Transverse colon (tissue), 4 donors: Measurements from ENCODE around the gene LMBR1. TPM values are rescaled to one million over a fixed set of nuclear protein-coding genes. Genes with fewer than 3 reads are reported as not detected.
A peak's percentile ranks its signal among the peaks of the same experiment; 100 is the strongest.

Experiments
- DNase-seq: peaks from one replicate; pipeline ENCODE4 v3.0.0-alpha.2; 2019
- H3K27ac ChIP-seq, 4 donors: fragments of 200-600 bp; sonication (generic); 2 replicates each; pipeline ENCODE4 v1.5.1; 2016 to 2018; ENCODE audit warnings: inconsistent platforms in 4 of 4
- H3K27me3 ChIP-seq: fragments of 200-600 bp; sonication (generic); 2 replicates; pipeline ENCODE4 v1.5.1; 2017; ENCODE audit warnings: inconsistent platforms
- H3K36me3 ChIP-seq, 4 donors: fragments of 200-600 bp; sonication (generic); 2 replicates each; pipeline ENCODE4 v1.5.1; 2017 to 2019; ENCODE audit warnings: inconsistent platforms in 4 of 4
- H3K4me1 ChIP-seq, 4 donors: fragments of 200-600 bp; sonication (generic); 2 replicates each; pipeline ENCODE4 v1.5.1; 2017 to 2020; ENCODE audit warnings: inconsistent platforms in 4 of 4
- H3K4me3 ChIP-seq, 4 donors: fragments of 200-600 bp; sonication (generic); 1 replicate in 1 of 4; 2 replicates in 3 of 4; pipeline versions ENCODE4 v1.5.1 to v1.6.1; 2017 to 2019; ENCODE audit warnings: inconsistent platforms in 4 of 4
- H3K9me3 ChIP-seq, 2 donors: fragments of 200-600 bp; sonication (generic); 2 replicates each; pipeline ENCODE4 v1.5.1; 2017 to 2019; ENCODE audit warnings: inconsistent platforms in 2 of 2
- EP300 ChIP-seq: sonication (generic); formaldehyde crosslinking; IDR thresholded peaks from one replicate; pipeline ENCODE4 v1.6.1; 2017; ENCODE audit warnings: antibody characterized with exemption, low read depth
- POLR2A ChIP-seq: fragments of 450-650 bp; IDR thresholded peaks from one replicate; pipeline ENCODE4 v1.6.1; 2016; ENCODE audit warnings: antibody characterized with exemption, mild to moderate bottlenecking, moderate library complexity
- POLR2AphosphoS5 ChIP-seq, 3 donors: sonication (generic); formaldehyde crosslinking; IDR thresholded peaks; one replicate each; pipeline ENCODE4 v1.6.1; 2016; ENCODE audit warnings: antibody characterized with exemption in 3 of 3
- WGBS, 2 donors: methylation state at CpG; one replicate each; pipeline ENCODE4 v1.1.5; 2018; ENCODE audit warnings: low coverage in 1 of 2; 5-methylcytosine and 5-hydroxymethylcytosine counted together
- in situ Hi-C, 4 donors: fragments of 200-750 bp; cut with MboI; loops; one replicate each; pipeline versions ENCODE4 v1.15.0 to v1.15.1; 2017; ENCODE audit warnings: low sequenced_read_pairs in 3 of 4, low pct_ligation_motif_present in 1 of 4, low pct_unique_long_range_greater_than_20kb in 1 of 4
- intact Hi-C: fragments of 100-400 bp; cut with DNase I; formaldehyde crosslinking; loops from one replicate; pipeline ENCODE4 v1.15.1; 2023; ENCODE audit warnings: low total_unique reads
- total RNA-seq, 4 donors: library from RNA; depleted of rRNA; stranded (reverse); fragments of >200 nt; gene quantifications; one replicate each; pipeline ENCODE4 v1.1.0, GENCODE V29; 2016
- TF ChIP-seq, protein P1 (sequence below), 5 experiments: fragments of 200-600 bp in 3 of 5; fragments of 450-650 bp in 2 of 5; sonication (generic) in 3 of 5; IDR thresholded peaks; 1 replicate in 2 of 5; 2 replicates in 3 of 5; pipeline ENCODE4 v1.5.1; 2016 to 2017; ENCODE audit warnings: antibody characterized with exemption in 5 of 5, inconsistent platforms in 3 of 5, mild to moderate bottlenecking in 2 of 5, moderate library complexity in 1 of 5

LMBR1 gene
- total RNA-seq, 4 donors from 2014 or later = 16.7 to 78.1 (median 67.4) TPM

DNA sequence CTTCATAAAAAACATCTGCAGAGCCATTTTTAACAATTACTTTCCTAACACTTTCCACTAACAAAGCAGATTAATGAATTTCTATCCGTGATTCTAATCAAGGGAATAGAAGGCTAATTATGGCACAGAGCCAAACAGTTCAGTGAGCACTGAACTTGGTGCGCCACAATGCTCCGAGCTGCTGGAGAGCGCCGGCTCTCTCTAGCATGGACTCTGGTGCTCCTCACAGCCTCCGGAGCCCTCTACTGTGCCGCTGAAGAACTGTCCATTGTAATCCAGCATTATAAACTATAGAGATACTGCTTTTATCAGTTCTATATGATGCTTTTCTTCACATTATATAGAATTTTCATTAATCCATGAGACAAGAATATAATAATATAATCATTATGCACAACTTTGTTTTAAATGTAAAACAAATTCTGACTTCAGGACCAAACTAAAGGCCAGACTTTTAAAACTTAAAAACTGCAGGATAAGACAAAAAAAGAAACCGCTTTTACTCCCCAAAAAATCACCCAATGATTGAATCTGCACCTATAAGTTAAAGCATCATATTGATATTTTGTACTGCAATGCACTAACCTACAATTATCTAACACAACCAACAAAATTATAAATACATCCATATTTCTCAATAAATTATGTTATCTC lies 128.8 kb downstream of the LMBR1 start:
- Histone ChIP-seq H3K9me3 (peaks cover 0 to 2% of the 10 kb centered on the region in 2 donors), H3K27ac (no peak overlapping the region), H3K36me3 (peaks cover 0 to 7% (median 0%) of the 10 kb centered on the region in 4 donors), H3K27me3 (no peaks in the 10 kb centered on the region), H3K4me1 (peaks cover 0 to 11% (median 5%) of the 10 kb centered on the region in 4 donors), H3K4me3 (no peak overlapping the region)
- intact Hi-C loops = no loop called here
- peak; percentile 71 for DNase-seq
- WGBS, 2 donors = 30 to 38% methylated on average over 7 to 8 of the region's 8 CpGs
- TF ChIP-seq, protein P1, sequence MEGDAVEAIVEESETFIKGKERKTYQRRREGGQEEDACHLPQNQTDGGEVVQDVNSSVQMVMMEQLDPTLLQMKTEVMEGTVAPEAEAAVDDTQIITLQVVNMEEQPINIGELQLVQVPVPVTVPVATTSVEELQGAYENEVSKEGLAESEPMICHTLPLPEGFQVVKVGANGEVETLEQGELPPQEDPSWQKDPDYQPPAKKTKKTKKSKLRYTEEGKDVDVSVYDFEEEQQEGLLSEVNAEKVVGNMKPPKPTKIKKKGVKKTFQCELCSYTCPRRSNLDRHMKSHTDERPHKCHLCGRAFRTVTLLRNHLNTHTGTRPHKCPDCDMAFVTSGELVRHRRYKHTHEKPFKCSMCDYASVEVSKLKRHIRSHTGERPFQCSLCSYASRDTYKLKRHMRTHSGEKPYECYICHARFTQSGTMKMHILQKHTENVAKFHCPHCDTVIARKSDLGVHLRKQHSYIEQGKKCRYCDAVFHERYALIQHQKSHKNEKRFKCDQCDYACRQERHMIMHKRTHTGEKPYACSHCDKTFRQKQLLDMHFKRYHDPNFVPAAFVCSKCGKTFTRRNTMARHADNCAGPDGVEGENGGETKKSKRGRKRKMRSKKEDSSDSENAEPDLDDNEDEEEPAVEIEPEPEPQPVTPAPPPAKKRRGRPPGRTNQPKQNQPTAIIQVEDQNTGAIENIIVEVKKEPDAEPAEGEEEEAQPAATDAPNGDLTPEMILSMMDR (IDR thresholded peaks at IDR 0.05) = peak; percentile 55 to 77 (median 66)
- TF ChIP-seq EP300 (no peak), POLR2AphosphoS5 (IDR thresholded peaks at IDR 0.05) (peak in 1 of 3 donors; percentile 35)
- in situ Hi-C loops = no loop called here

DNA sequence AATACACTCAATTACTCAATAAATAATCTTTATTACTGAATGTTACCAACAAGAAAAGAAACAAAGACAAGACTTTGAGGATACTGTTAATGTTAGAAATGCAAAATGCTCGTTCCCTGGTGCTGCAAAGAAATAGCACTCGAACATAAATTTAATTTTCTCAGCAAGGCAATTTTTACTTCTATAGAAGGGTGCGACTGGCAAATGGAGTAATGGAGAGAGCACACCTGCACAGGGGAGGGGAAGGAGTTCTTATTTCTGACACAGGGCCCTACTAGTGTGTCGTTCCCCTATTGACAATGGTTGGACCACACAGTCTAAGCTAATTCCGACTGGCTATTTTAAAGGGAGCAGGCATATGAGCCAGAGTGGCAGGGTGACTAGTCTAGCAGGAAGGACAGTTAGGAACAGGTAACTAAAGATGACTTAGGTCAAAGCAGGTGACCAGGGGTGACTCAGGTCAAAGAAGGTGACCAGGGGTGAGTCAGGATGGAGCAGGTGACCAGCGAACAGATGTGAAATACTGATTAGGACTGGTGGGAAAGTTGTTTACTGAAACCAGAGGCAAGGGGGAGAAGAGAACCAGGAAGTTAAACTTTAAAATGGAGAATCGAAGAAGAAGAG lies 133.3 kb downstream of the LMBR1 start:
- Histone ChIP-seq H3K36me3 (peaks cover 0 to 7% (median 0%) of the 10 kb centered on the region in 4 donors), H3K27me3 (no peaks in the 10 kb centered on the region), H3K9me3 (peaks cover 0 to 3% of the 10 kb centered on the region in 2 donors), H3K27ac (no peak overlapping the region), H3K4me3 (no peak overlapping the region), H3K4me1 (peaks cover 0 to 11% (median 5%) of the 10 kb centered on the region in 4 donors)
- TF ChIP-seq POLR2AphosphoS5 (IDR thresholded peaks at IDR 0.05) (no peak), POLR2A (no peak), EP300 (no peak)
- TF ChIP-seq, protein P1 (IDR thresholded peaks at IDR 0.05) = no peak
- WGBS, 2 donors = 96 to 98% methylated on average over 7 of the region's 7 CpGs
- no peak for DNase-seq
- intact Hi-C loops = no loop called here
- in situ Hi-C loops = no loop called here

DNA sequence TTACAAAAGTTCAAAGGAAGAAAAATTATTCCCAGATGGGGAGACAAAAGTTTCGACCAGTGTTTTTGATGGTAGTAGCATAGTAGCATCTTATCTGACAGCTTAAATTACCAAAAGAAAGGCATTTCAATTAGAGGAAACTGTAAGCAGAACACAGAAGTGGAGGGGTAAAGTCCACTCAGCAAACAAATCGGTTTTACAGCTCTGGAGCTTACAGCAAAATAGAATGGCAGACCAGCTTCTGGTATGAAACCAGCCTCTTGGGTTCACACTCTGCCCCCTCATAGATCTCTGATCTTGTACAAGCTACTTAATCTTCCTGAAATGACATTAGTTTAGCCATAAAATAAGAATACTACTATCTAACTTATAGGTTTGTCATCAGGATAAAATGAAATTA lies 133.8 kb downstream of the LMBR1 start:
- intact Hi-C loops = no loop called here

DNA sequence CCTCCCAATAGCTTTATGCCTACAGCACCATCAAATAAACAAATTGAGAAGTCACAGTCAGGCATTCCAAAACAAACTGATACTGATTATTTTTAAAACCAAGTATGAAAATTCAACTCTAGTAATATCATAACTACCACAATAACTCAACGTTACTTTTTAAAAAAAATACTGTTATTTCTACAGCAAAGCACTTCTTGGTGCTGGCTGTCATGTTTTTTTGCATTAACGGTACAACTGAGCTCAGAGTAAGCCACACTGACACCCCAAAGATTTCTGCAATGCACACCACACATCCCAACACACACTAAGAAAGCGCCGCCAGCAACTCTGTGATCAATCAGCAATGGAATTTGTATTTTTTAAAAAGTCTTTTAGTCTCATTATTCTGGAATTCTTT lies 138.8 kb downstream of the LMBR1 start:
- DNase-seq = no peak
- intact Hi-C loops (no loop called here), in situ Hi-C loops (no loop called here)
- H3K4me1 ChIP-seq = no peaks in the 10 kb centered on the region
- no peak for TF ChIP-seq EP300
- no peak for TF ChIP-seq POLR2AphosphoS5 (IDR thresholded peaks at IDR 0.05)
- no peak for TF ChIP-seq POLR2A
- TF ChIP-seq, protein P1 (IDR thresholded peaks at IDR 0.05) = no peak
- H3K27ac ChIP-seq = no peak overlapping the region
- 83 to 84% methylated on average over 4 of the region's 4 CpGs for WGBS, 2 donors
- H3K27me3 ChIP-seq = no peaks in the 10 kb centered on the region
- H3K36me3 ChIP-seq = no peaks in the 10 kb centered on the region
- H3K9me3 ChIP-seq = peaks cover 0 to 2% of the 10 kb centered on the region in 2 donors
- no peak overlapping the region for H3K4me3 ChIP-seq

More for the DNA sequence above, 133.8 kb downstream of the LMBR1 start:
- Histone ChIP-seq H3K27ac (no peak overlapping the region), H3K9me3 (peaks cover 0 to 3% of the 10 kb centered on the region in 2 donors), H3K27me3 (no peaks in the 10 kb centered on the region), H3K4me3 (no peak overlapping the region), H3K36me3 (peaks cover 0 to 7% (median 0%) of the 10 kb centered on the region in 4 donors), H3K4me1 (peaks cover 0 to 10% (median 5%) of the 10 kb centered on the region in 4 donors)
- TF ChIP-seq EP300 (no peak), POLR2AphosphoS5 (IDR thresholded peaks at IDR 0.05) (no peak), POLR2A (no peak)
- TF ChIP-seq, protein P1 (IDR thresholded peaks at IDR 0.05) = no peak
- no peak for DNase-seq
- 75 to 80% methylated on average over 2 of the region's 2 CpGs for WGBS, 2 donors
- in situ Hi-C loops = no loop called here
